SKM-1 treated with dmso at 0.1 percent for 144 hours (cell line): ENCODE data around the gene SAMD4B.

Experiments used
- DNase-seq: peaks from one replicate; lab custom pipeline; 2025; ENCODE audit not compliant: unreplicated experiment; lab: John Stamatoyannopoulos, UW

The SAMD4B gene

DNA sequence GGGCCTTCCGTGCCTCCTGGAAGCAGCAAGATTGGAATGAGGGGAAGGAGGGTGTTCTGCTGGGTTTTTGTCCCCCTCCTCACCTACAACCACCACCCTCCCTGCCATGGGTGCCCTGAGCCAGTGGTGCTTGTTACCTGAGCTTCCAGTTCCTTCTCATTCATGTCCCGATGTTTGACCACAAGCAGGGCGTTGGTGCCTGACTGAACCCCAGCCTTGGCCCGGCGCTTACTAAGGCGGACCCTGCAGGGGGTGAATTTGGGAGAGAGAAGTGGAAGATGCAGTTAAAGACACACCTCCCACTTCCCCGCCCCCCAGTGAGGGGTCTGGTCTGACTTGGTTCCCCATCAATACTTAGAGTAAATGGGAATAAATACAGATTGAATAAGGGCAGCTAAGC lies 44.3 kb downstream of the SAMD4B start:
- DNase-seq = no peak

- no peak for DNase-seq
These were observed 46.4 kb downstream of the SAMD4B start for GRCh38 chr19:39388657-39389056.

DNA sequence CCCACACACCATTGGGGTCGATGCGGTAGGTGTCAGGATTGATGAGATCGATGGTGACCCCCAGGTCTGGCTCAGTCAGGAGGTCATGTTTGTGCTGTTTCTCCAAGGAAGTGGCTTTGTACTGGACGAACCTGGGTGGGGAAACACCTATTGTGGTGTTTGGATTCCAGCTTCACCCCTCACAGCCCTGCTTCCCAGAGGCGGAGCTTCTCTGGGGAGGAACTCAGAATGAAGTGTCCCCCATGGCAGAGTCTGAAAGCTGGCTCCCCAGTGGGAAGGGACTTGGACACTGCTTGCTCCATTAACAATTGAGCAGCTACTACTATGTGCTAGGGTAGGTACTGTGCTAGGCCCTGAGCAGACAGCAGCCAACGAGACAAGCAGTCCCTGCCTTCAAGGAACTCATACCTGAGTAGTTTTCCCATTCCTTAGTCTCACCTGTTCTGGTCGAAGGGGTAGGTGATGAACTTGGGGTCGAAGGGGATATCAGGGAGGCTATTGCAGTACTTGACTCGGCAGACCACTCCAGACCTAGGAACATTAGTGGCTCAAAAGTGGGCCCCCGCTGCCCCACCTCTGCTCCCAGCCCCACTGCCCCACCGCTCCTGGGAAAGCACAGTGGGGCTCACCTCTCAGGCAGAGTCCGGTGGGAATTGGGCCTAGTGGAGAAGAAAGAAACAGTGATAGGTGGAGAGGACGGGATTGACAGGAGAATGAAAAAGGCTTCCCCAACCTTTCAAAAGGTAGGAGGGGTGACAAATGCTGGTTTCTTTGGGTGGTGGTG lies 47.6 kb downstream of the SAMD4B start:
- no peak for DNase-seq

GRCh38 chr19:39390451-39390750 lies 48.2 kb downstream of the SAMD4B start:
- no peak for DNase-seq

DNA sequence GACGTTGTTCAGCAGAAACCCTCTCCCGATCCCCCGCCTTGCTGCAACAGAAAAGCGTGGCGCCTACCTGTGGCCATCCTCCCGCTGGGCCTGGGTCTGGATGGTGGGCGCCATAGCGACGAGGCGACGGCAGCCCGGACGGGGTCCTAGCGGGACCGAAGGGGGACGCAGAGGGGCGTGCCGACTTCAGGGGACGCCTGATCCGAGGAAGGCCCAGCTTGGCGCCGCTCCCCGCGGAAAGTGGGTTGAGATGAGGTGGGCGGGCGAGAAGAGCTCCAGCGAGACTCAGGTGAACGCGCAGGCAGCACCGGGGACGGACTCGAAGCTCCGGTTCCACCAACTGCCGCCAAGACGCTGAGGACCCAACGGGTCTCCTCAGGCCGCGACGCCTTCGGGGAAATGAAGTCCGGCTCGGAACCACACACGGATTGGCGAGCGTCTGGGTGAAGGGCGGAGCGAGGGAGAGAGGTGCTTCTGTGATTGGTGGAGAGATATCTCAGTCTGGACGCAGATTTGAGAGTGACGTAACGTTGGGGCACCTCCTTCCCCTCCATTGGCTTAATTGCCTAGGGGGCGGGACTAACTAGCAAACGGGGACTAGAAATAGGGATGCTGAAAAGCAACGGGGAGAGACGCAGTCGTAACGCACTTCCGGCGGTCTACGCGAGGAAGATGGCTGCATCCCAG lies 48.7 kb downstream of the SAMD4B start, which contains the start of the genes MED29 and PAF1:
Gene MED29 (plus strand): TSS at position 628 of the 687 bp plus-strand sequence. CDS start 45 bp downstream, at position 673.
Gene PAF1 (minus strand): TSS at position 356 of the 687 bp plus-strand sequence. CDS start 242 bp downstream, at position 114.
- peak; percentile 99 for DNase-seq

DNA sequence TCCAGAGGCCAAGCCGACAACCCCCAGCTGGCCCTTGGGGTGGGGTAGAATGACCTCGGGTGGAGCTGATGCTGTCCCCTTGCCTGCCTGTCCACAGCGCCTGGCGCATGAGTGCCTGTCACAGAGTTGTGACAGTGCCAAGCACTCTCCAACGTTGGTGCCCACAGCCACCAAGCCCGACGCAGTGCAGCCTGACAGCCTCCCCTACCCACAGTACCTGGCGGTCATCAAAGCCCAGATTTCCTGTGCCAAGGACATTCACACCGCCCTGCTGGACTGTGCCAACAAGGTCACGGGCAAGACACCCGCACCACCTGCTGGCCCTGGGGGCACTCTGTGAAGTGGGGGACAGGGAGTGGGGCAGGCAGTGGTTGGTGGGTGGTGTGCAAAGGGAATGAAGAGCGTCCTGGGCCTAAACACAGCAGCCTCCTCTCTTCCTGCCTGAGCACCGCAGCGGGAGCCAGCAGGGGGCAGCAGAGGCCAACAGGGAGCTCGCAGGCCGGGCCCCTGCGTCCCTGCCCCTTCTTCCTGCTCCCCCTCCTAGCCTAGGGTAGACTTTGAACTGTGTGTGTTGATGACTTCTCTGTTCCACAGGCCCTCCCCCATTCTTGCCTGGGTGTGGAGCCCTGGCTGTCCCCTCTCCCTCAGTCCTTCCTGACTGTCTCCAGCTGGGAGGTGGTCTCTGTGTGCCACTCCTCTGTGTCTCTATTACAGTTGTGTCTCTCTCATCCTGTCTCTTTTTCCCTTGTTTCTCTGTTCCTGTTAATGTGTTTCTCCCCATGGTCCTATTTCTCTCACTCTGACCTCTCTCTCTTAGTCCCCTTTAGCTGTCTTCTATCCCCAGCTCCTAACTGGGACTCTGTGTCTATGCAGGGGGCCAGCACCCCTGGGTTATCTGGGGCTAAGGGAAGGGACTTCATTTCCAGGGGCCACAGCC lies 55.4 kb downstream of the SAMD4B start:
- peak; percentile 87 for DNase-seq

GRCh38 chr19:39398297-39398864 lies 56.2 kb downstream of the SAMD4B start:
- DNase-seq = peak; percentile 86

DNA sequence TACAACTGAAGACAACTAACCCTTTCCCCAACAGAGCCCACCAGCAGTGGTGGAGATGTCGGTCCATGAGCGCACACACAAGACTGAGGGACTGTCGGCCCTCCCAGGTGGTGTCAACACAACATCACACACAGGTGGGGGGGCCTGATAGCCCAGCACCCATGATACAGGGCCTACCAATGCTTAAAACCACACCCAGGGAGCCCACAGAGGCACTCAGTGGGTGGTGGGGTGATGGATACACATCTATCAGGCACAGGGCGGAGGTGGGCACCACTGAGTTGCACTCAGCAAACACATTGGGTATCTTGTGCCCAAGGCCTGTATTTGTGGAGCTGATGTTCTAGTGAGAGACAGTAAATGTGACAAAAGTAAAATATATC lies 57.4 kb downstream of the SAMD4B start:
- DNase-seq = no peak

GRCh38 chr19:39400061-39400460 lies 57.8 kb downstream of the SAMD4B start:
- DNase-seq = no peak

- no peak for DNase-seq
These were observed 58.9 kb downstream of the SAMD4B start for GRCh38 chr19:39401070-39401548.

GRCh38 chr19:39401549-39402345 lies 59.5 kb downstream of the SAMD4B start:
- DNase-seq = no peak

GRCh38 chr19:39402346-39403300 lies 60.4 kb downstream of the SAMD4B start:
- DNase-seq = peak; percentile 80

- peak; percentile 78 for DNase-seq
These were observed 61.4 kb downstream of the SAMD4B start for GRCh38 chr19:39403331-39404312.

- no peak for DNase-seq
These were observed 63.2 kb downstream of the SAMD4B start for GRCh38 chr19:39405261-39405957.

DNA sequence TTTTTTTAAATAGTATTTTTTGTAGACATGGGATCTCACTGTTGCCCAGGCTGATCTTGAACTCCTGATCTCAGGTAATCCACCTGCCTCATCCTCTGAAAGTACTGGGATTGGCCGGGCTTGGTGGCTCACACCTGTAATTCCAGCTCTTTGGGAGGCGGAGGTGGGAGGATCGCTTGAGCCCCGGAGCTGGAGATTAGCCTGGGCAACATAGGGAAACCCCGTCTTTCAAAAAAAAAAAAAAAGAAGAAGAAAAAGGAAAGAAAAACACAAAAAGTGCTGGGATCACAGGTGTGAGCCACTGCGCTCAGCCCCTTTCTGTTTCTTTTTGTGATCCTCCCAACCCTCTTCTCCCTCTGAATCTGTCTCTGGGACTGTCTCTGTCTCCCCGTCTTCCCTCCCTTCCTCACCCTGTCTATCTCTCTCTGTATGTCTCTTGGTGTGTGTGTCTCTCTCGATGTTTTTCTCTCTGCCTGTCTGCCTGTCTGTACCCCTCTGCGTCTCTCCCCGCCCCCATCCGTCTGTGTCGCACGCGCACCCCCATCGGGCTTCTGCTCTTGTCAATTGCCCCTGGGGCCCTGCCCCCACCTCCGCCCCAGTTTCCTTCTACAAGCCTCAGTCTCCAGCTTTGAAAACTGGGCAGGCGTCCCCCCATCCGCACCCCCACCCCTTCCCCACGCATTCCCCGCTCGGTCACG lies 63.9 kb downstream of the SAMD4B start:
- peak; percentile 71 for DNase-seq

DNA sequence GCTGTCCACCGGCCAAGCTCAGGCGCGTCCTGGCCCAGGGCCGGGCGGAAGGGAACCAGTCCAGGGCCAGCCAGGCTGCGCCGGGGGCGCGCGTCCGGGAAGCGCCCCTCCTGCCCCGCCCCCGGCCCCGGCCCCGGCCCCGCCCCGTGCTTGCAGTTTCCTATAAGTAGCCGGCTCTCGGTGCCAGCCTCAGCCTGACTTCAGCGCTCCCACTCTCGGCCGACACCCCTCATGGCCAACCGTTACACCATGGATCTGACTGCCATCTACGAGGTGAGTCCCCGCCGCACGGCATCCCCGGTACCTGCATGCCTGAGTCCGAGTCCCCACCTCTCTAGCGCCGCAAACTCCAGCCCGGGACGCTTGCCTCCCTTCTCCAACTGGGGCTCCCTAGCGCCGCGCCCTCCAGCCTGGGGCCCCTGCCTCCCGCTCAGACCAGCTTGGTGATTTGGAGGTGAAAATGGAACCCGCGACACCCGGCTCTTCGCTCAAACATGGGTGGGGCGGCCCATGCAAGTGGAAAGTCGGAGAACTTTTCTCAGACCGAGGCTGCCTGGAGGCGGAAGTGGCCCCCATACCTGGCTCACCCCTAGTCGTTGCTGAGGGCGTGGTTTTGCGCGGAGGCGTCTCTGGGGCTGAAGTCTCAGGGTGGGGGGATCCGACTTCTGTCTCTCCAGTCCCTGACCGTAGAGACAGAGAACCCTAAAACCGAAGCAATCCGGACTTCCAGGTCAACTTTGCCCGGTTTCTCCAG lies 64.6 kb downstream of the SAMD4B start, which contains the start of gene ZFP36:
Gene ZFP36 (plus strand): TSS at position 192 of the 754 bp plus-strand sequence. CDS start 58 bp downstream, at position 250.
- peak; percentile 71 for DNase-seq
